CD14-positive monocyte (primary cell): ENCODE measurements around the gene COL21A1. TPM values are rescaled to one million over a fixed set of nuclear protein-coding genes. Genes with fewer than 3 reads are reported as not detected.

Experiments used
- DNase-seq, 3 donors: peaks; one replicate each; pipeline ENCODE4 v3.0.0-alpha.2; 2011 to 2022
- H2AFZ ChIP-seq: 2 replicates; pipeline ENCODE4 v1.6.0; 2012; ENCODE audit warnings: mild to moderate bottlenecking, low read depth, low read length, inconsistent platforms; ENCODE audit not compliant: insufficient read depth, poor library complexity, severe bottlenecking
- H3K27ac ChIP-seq, 2 donors: 1 replicate in 1 of 2; 2 replicates in 1 of 2; pipeline ENCODE4 v1.5.1; 2012 to 2013; ENCODE audit warnings: low read length in 2 of 2, control low read depth in 1 of 2, inconsistent platforms in 1 of 2, low read depth in 1 of 2, mild to moderate bottlenecking in 1 of 2
- H3K27me3 ChIP-seq, 2 donors: one replicate each; pipeline versions ENCODE4 v1.6.0 to v1.6.1; 2011 to 2013; ENCODE audit warnings: low read length in 2 of 2; ENCODE audit not compliant: control insufficient read depth in 2 of 2, insufficient read depth in 2 of 2
- H3K36me3 ChIP-seq, 2 donors: replicated peaks in 1 of 2; 1 replicate in 1 of 2; 2 replicates in 1 of 2; pipeline versions ENCODE4 v1.5.1 to v1.6.1; 2012 to 2013; ENCODE audit warnings: low read length in 2 of 2, control low read depth in 1 of 2, inconsistent platforms in 1 of 2, mild to moderate bottlenecking in 1 of 2; ENCODE audit not compliant: insufficient read depth in 2 of 2, control insufficient read depth in 1 of 2
- H3K4me1 ChIP-seq, 2 donors: 1 replicate in 1 of 2; 2 replicates in 1 of 2; pipeline versions ENCODE4 v1.5.1 to v1.6.1; 2012 to 2013; ENCODE audit warnings: low read length in 2 of 2, control low read depth in 1 of 2, inconsistent platforms in 1 of 2, mild to moderate bottlenecking in 1 of 2, moderate library complexity in 1 of 2; ENCODE audit not compliant: insufficient read depth in 2 of 2, control insufficient read depth in 1 of 2
- H3K4me2 ChIP-seq: replicated peaks from 2 replicates; pipeline ENCODE3; 2012; ENCODE audit warnings: low read length, moderate library complexity, mild to moderate bottlenecking; ENCODE audit not compliant: poor library complexity, severe bottlenecking; ENCODE audit errors: extremely low read depth
- H3K4me3 ChIP-seq, 3 experiments: fragments of 200-600 bp in 1 of 3; sonication (generic) in 1 of 3; replicated peaks in 1 of 3; 1 replicate in 2 of 3; 2 replicates in 1 of 3; pipeline ENCODE4 v1.5.1; 2011 to 2013; ENCODE audit warnings: low read length in 3 of 3, mild to moderate bottlenecking in 3 of 3, control low read depth in 2 of 3, low read depth in 2 of 3, inconsistent platforms in 1 of 3, moderate library complexity in 1 of 3
- H3K79me2 ChIP-seq: 2 replicates; pipeline ENCODE4 v1.6.0; 2012; ENCODE audit warnings: mild to moderate bottlenecking, control low read depth, inconsistent platforms, low read length, moderate library complexity; ENCODE audit not compliant: insufficient read depth
- H3K9ac ChIP-seq: 2 replicates; pipeline ENCODE4 v1.6.0; 2017; ENCODE audit warnings: low read length, mild to moderate bottlenecking; ENCODE audit not compliant: insufficient read depth, poor library complexity, severe bottlenecking
- H3K9me3 ChIP-seq, 2 donors: replicated peaks in 1 of 2; 1 replicate in 1 of 2; 2 replicates in 1 of 2; pipeline versions ENCODE4 v1.5.1 to v1.6.1; 2012 to 2013; ENCODE audit warnings: low read length in 2 of 2, control low read depth in 1 of 2; ENCODE audit not compliant: control insufficient read depth in 1 of 2, insufficient read depth in 1 of 2
- H4K20me1 ChIP-seq: 2 replicates; pipeline ENCODE4 v1.6.0; 2012; ENCODE audit warnings: mild to moderate bottlenecking, low read length, control low read depth, moderate library complexity; ENCODE audit not compliant: insufficient read depth
- H3K27ac Mint-ChIP-seq, 7 donors: one replicate each; pipeline ENCODE4 v1.8.0; 2020; ENCODE audit warnings: mild to moderate bottlenecking in 7 of 7, mixed read lengths in 7 of 7, moderate library complexity in 6 of 7, inconsistent platforms in 2 of 7
- H3K27me3 Mint-ChIP-seq, 3 donors: one replicate each; pipeline ENCODE4 v1.8.0; 2021 to 2022; ENCODE audit warnings: low read depth in 3 of 3, mild to moderate bottlenecking in 3 of 3, mixed read lengths in 3 of 3, moderate library complexity in 3 of 3, inconsistent platforms in 1 of 3
- H3K36me3 Mint-ChIP-seq, 2 donors: one replicate each; pipeline ENCODE4 v1.8.0; 2020; ENCODE audit warnings: mixed read lengths in 2 of 2, inconsistent platforms in 1 of 2, mild to moderate bottlenecking in 1 of 2
- H3K4me1 Mint-ChIP-seq: one replicate; pipeline ENCODE4 v1.8.0; 2020; ENCODE audit warnings: mild to moderate bottlenecking, mixed read lengths
- H3K4me3 Mint-ChIP-seq, 2 donors: one replicate each; pipeline ENCODE4 v1.8.0; 2020; ENCODE audit warnings: mild to moderate bottlenecking in 2 of 2, mixed read lengths in 2 of 2, moderate library complexity in 1 of 2
- H3K9me3 Mint-ChIP-seq, 7 donors: one replicate each; pipeline ENCODE4 v1.8.0; 2020 to 2022; ENCODE audit warnings: mixed read lengths in 7 of 7, mild to moderate bottlenecking in 6 of 7, moderate library complexity in 6 of 7, inconsistent platforms in 2 of 7
- CTCF ChIP-seq: fragments of 200-600 bp; IDR thresholded peaks from one replicate; pipeline ENCODE4 v1.8.0; 2022; ENCODE audit warnings: antibody characterized with exemption, mild to moderate bottlenecking
- intact Hi-C, 2 donors: fragments of 100-400 bp; cut with micrococcal nuclease; formaldehyde crosslinking; loops; one replicate each; pipeline versions ENCODE4 v1.15.0 to v1.15.1; 2023
- polyA plus RNA-seq, 3 donors: library from polyadenylated mRNA; depleted of rRNA in 1 of 3; unstranded in 2 of 3; stranded (reverse) in 1 of 3; fragments of 300-500 nt in 2 of 3; fragments of >200 nt in 1 of 3; fragmentation: Illumina TruSeq in 2 of 3; gene quantifications; 1 replicate in 2 of 3; 2 replicates in 1 of 3; pipeline ENCODE4 v1.2.3, GENCODE V29; 2012 to 2021

COL21A1 gene
- polyA plus RNA-seq, 3 donors = 0.03 TPM; not detected in 2

GRCh38 chr6:56222499-56222898, 24.9 kb downstream of the COL21A1 start:
- H3K9ac ChIP-seq = no peak overlapping the region
- H3K4me1 ChIP-seq = no peaks in the 10 kb centered on the region
- H3K79me2 ChIP-seq = no peaks in the 10 kb centered on the region
- no peaks in the 10 kb centered on the region for H4K20me1 ChIP-seq
- no peak for TF ChIP-seq CTCF
- intact Hi-C loops = no loop called here
- Mint-ChIP-seq H3K9me3 (peaks cover 0 to 1% (median 0%) of the 10 kb centered on the region in 7 donors), H3K27me3 (peaks cover 2 to 8% (median 5%) of the 10 kb centered on the region in 3 donors), H3K4me1 (no peaks in the 10 kb centered on the region), H3K27ac (no peak overlapping the region), H3K36me3 (no peaks in the 10 kb centered on the region), H3K4me3 (no peak overlapping the region)
- no peaks in the 10 kb centered on the region for H3K27me3 ChIP-seq
- H3K4me2 ChIP-seq = no peak overlapping the region
- no peak overlapping the region for H3K27ac ChIP-seq
- no peaks in the 10 kb centered on the region for H3K9me3 ChIP-seq
- no peak overlapping the region for H2AFZ ChIP-seq
- H3K4me3 ChIP-seq = no peak overlapping the region
- no peak for DNase-seq
- H3K36me3 ChIP-seq = no peaks in the 10 kb centered on the region

GRCh38 chr6:56220078-56220477, 27.3 kb downstream of the COL21A1 start:
- Histone ChIP-seq H3K36me3 (no peaks in the 10 kb centered on the region), H3K4me2 (no peak overlapping the region)
- no peak for TF ChIP-seq CTCF

More at GRCh38 chr6:56220078-56220477, 27.3 kb downstream of the COL21A1 start:
- no peak for DNase-seq
- Histone ChIP-seq H3K4me3 (no peak overlapping the region), H3K27ac (no peak overlapping the region), H3K9ac (no peak overlapping the region), H3K27me3 (peaks cover 0 to 2% of the 10 kb centered on the region in 2 donors), H3K79me2 (no peaks in the 10 kb centered on the region), H4K20me1 (no peaks in the 10 kb centered on the region), H3K9me3 (no peaks in the 10 kb centered on the region), H3K4me1 (no peaks in the 10 kb centered on the region), H2AFZ (no peak overlapping the region)
- Mint-ChIP-seq H3K27ac (no peak overlapping the region), H3K9me3 (peaks cover 0 to 2% (median 0%) of the 10 kb centered on the region in 7 donors), H3K4me1 (no peaks in the 10 kb centered on the region), H3K27me3 (peaks cover 2 to 9% (median 3%) of the 10 kb centered on the region in 3 donors), H3K4me3 (no peak overlapping the region), H3K36me3 (no peaks in the 10 kb centered on the region)
- intact Hi-C loops = no loop called here
